AG09319 (cell line): ENCODE data around the gene WDFY4.

Source experiments
- DNase-seq: peaks from one replicate; pipeline ENCODE4 v3.0.0-alpha.2; 2010; ENCODE audit warnings: low read depth; ENCODE audit errors: extremely low read depth
- TF ChIP-seq, protein P1 (sequence below): IDR thresholded peaks from 2 replicates; pipeline ENCODE4 v1.5.1; 2011; ENCODE audit warnings: low read depth, mild to moderate bottlenecking, inconsistent platforms, low read length, moderate library complexity

WDFY4 gene

DNA sequence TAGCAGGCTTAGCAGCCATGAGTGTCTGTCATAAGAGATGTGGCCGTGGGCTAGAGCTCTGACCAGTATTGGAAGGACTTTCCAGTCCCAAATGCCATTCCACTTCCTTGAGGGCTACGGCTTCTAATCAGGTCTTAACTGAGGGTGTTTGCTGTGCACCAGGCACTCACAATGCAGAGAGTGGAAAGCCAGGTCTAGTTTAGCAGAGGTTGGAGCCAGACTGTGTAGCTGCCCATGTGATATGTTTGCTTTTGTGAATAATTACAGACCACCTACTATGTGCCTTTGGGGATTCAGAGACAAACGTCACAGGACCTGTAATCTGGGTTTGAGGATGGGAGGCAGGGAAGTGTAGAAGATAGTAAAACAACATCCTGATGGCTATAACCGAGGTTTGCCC is 79.8 kb downstream of the WDFY4 start:
- DNase-seq: no peak
- TF ChIP-seq, protein P1, sequence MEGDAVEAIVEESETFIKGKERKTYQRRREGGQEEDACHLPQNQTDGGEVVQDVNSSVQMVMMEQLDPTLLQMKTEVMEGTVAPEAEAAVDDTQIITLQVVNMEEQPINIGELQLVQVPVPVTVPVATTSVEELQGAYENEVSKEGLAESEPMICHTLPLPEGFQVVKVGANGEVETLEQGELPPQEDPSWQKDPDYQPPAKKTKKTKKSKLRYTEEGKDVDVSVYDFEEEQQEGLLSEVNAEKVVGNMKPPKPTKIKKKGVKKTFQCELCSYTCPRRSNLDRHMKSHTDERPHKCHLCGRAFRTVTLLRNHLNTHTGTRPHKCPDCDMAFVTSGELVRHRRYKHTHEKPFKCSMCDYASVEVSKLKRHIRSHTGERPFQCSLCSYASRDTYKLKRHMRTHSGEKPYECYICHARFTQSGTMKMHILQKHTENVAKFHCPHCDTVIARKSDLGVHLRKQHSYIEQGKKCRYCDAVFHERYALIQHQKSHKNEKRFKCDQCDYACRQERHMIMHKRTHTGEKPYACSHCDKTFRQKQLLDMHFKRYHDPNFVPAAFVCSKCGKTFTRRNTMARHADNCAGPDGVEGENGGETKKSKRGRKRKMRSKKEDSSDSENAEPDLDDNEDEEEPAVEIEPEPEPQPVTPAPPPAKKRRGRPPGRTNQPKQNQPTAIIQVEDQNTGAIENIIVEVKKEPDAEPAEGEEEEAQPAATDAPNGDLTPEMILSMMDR: no peak

DNA sequence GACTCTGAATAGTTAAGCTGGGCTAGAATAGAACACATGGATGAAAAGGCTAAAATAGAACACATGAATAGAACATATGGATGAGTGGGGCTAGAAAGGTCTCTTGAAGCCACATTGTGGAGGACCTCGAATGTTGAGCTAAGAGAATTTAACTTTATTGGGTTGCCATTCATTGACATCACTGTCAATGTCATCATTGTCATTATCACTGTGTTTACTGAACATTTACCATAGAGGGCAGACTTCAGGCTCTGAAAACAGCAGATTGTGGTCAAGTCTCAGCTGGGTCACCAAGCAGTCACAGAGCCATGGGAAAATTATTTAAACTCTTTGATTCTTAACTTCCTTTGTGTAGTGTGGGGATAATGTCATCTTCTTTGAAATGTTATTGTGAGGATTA is 80.4 kb downstream of the WDFY4 start:
- TF ChIP-seq, protein P1: no peak

DNA sequence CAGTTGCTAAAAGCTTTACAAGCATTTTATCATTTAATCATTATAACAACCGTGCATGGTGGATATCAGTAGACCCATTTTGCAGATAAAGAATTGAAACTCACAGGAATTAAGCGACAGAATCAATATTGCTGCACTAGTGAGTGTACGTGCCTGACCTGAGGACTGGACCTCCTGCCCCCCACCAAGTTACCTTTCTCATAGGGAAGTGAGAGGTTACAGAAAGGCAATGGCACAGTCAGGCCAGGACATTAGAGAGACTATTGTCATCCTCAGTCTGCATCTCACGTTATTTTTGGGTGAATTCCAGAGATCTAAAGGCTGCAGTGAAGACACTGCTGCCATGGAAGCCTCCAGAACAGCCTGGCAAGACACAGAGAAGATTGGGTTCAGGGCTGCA is 80.9 kb downstream of the WDFY4 start:
- TF ChIP-seq, protein P1: no peak
- no peak for DNase-seq

More for the DNA sequence above, 80.4 kb downstream of the WDFY4 start:
- DNase-seq: no peak

DNA sequence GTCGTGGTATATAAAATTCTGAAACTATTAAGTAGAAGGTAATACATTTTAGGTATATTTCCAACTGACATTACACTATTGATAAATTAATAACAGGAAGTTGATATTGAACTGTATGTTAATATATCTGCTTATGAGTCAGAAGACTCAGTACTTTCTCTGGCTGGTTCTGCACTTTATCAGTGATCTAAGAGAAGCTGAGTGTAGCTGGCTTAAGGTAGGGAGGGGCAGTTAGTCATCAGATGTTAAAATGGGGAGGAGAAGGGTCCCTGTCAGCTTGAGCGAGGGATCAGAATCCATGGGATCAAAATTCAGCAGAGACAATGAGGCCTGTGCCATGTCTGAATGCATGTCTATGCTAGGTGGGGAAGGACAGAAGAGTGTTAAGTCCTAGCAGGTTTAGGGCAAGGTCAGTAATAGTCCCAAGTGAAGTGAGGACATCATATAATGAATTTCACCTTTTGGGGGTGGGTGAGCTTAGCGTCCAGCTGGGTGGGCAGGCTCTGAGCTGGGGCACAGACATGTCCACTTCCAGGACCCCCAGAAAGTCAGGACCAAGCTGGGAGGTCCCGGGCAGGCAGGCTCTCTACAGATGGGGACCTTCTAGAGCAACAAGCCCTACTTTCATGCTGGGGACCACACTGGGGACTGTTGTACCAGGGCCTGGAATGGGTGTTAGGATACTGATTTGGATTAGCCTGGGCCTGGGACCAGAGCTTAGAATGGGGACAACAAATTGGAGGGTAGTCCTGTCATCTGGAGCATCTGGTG is 82.9 kb downstream of the WDFY4 start:
- no peak for DNase-seq
- TF ChIP-seq, protein P1: no peak

DNA sequence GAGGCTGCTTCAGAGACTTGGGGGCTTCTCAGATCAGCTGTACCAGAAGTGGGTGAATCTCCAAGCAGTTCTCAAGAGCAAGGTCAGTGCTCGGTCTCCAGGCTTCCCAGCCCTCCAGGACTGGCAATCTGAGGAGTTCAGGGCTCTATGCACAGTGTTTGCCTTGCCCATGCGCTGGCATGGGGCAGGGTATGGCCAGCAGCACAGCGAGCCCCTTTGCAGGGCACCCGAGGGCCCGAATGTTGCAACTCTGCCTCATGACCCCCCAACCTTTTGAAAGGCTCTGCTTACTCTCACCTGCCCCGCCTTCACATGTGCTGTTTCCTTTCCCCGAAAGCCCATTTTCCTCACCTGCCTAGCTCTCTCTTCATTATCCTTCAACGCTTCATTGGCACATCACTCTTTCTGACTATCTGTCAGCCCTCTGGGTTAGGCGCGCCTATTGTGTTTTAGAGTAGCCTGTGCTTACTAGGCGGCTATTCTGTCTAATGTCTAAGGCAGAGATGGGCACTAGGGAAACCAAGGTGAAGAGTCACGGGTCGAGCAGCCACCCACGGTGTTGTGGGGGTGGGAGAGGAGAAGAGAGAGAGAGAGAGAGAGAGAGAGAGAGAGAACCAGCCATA is 83.6 kb downstream of the WDFY4 start:
- DNase-seq: no peak
- TF ChIP-seq, protein P1: no peak

DNA sequence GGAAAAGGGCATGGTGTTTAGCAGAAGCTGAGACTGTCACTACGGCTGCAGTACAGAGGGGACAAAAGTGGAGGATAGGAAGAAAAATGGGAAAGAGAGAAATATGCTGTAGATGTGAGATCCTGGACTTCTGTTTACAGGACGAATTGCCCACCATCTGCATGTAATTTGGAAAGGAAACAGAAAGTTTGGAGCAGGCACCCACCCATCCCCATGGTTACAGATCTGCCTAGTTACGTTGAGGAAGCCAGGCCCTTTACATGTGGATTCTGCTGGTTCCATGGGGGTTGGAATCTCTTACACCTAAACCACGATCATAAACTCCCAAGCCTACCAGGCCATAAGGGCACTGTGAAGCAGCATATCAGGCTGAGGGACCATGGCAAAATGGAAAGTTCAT is 84.3 kb downstream of the WDFY4 start:
- DNase-seq: no peak
- TF ChIP-seq, protein P1: no peak

DNA sequence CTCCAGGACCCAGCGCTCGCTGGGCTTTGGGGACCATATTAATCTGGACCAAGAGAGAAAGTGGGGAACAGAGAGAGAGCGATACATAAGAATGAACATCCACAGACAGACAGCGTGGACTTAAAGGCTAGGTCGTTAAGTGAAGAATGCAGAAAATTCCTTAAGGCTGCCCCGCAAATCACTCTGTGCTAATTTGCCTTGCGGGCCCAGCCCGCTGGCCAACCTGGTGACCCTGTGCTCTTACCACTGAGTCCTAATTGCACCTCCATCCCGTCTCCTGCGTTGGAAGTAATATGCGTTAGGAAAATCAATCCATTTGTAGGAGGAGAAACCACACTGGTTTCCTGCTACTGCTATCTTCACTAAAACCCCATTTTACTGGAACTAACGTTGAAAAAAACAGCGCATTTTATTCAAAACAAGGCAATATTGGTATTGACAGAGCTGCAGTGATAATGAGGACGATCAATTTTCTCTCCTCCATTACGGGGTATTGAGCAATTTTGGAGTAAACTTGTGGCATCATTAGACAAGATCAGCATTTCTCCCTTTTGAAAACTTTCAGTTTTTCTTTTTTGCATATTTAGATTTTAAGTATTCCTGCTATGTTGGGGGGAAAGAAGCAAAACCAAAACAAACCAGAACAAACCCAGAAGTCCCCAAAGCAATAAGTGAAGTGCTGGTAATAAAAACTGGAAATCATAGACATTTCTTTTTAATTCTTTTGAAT is 85.2 kb downstream of the WDFY4 start:
- DNase-seq: no peak

More for the DNA sequence above, 85.2 kb downstream of the WDFY4 start:
- TF ChIP-seq, protein P1: no peak
